H9 (cell line): ENCODE results near the gene RFX1. TPM values are rescaled to one million over a fixed set of nuclear protein-coding genes. Genes with fewer than 3 reads are reported as not detected.

ENCODE experiments used
- DNase-seq: peaks from one replicate; pipeline ENCODE4 v3.0.0-alpha.2; 2017
- H2AFZ ChIP-seq: one replicate; pipeline ENCODE4 v1.6.1; 2013; ENCODE audit warnings: mild to moderate bottlenecking, low read length, control low read depth, moderate library complexity
- H2AK5ac ChIP-seq: 2 replicates; pipeline ENCODE4 v1.6.1; 2013; ENCODE audit warnings: low read length, control low read depth, mixed read lengths; ENCODE audit not compliant: insufficient read length
- H2BK120ac ChIP-seq: one replicate; pipeline ENCODE4 v1.6.1; 2013; ENCODE audit warnings: low read depth, mild to moderate bottlenecking, low read length, control low read depth, inconsistent platforms; ENCODE audit not compliant: poor library complexity, severe bottlenecking
- H2BK12ac ChIP-seq: 2 replicates; pipeline ENCODE4 v1.6.1; 2013; ENCODE audit warnings: low read length, control low read depth, mixed read lengths, low read depth; ENCODE audit not compliant: insufficient read length
- H2BK15ac ChIP-seq: 2 replicates; pipeline ENCODE4 v1.6.1; 2013; ENCODE audit warnings: low read depth, low read length, control low read depth
- H2BK20ac ChIP-seq: one replicate; pipeline ENCODE4 v1.6.1; 2013; ENCODE audit warnings: low read depth, mild to moderate bottlenecking, low read length, control low read depth, inconsistent platforms; ENCODE audit not compliant: poor library complexity, severe bottlenecking
- H2BK5ac ChIP-seq: 2 replicates; pipeline ENCODE4 v1.6.1; 2013; ENCODE audit warnings: low read length, control low read depth, mixed read lengths; ENCODE audit not compliant: insufficient read length
- H3K14ac ChIP-seq: 2 replicates; pipeline ENCODE4 v1.6.1; 2013; ENCODE audit warnings: low read length, control low read depth; ENCODE audit not compliant: insufficient read depth
- H3K18ac ChIP-seq: 2 replicates; pipeline ENCODE4 v1.6.1; 2013; ENCODE audit warnings: low read depth, mild to moderate bottlenecking, mixed read lengths, low read length, control low read depth; ENCODE audit not compliant: insufficient read length
- H3K23ac ChIP-seq: 2 replicates; pipeline ENCODE4 v1.6.1; 2013; ENCODE audit warnings: low read length, control low read depth, mixed read lengths, low read depth; ENCODE audit not compliant: insufficient read length
- H3K23me2 ChIP-seq: 2 replicates; pipeline ENCODE4 v1.6.1; 2013; ENCODE audit warnings: low read depth, mild to moderate bottlenecking, mixed read lengths, low read length, control low read depth; ENCODE audit not compliant: insufficient read length, poor library complexity, severe bottlenecking
- H3K27ac ChIP-seq: 2 replicates; pipeline ENCODE4 v1.5.1; 2013; ENCODE audit warnings: low read length, control low read depth, mixed read lengths, low read depth; ENCODE audit not compliant: insufficient read length
- H3K27me3 ChIP-seq: 2 replicates; pipeline ENCODE4 v1.6.1; 2013; ENCODE audit warnings: low read length, control low read depth, inconsistent platforms; ENCODE audit not compliant: insufficient read depth
- H3K4ac ChIP-seq: 2 replicates; pipeline ENCODE4 v1.6.1; 2013; ENCODE audit warnings: low read depth, mild to moderate bottlenecking, control low read depth, inconsistent platforms, low read length, moderate library complexity
- H3K4me1 ChIP-seq: 2 replicates; pipeline ENCODE4 v1.6.1; 2013; ENCODE audit warnings: low read length, control low read depth, inconsistent platforms; ENCODE audit not compliant: insufficient read depth
- H3K4me2 ChIP-seq: 2 replicates; pipeline ENCODE4 v1.6.1; 2013; ENCODE audit warnings: low read length, control low read depth, mixed read lengths; ENCODE audit not compliant: insufficient read length, insufficient read depth
- H3K56ac ChIP-seq: 2 replicates; pipeline ENCODE4 v1.6.1; 2013; ENCODE audit warnings: low read depth, mild to moderate bottlenecking, mixed read lengths, low read length, control low read depth; ENCODE audit not compliant: insufficient read length
- H3K79me1 ChIP-seq: 2 replicates; pipeline ENCODE4 v1.6.1; 2013; ENCODE audit warnings: low read depth, mild to moderate bottlenecking, moderate library complexity, low read length, control low read depth, inconsistent platforms; ENCODE audit not compliant: insufficient read depth, poor library complexity, severe bottlenecking
- H3K79me2 ChIP-seq: 2 replicates; pipeline ENCODE4 v1.6.1; 2013; ENCODE audit warnings: low read length, control low read depth, inconsistent platforms; ENCODE audit not compliant: insufficient read depth
- H3K9ac ChIP-seq: 2 replicates; pipeline ENCODE4 v1.6.1; 2013; ENCODE audit warnings: low read length, control low read depth, mixed read lengths; ENCODE audit not compliant: insufficient read length; ENCODE audit errors: extremely low read depth
- H3K9me3 ChIP-seq: one replicate; pipeline ENCODE4 v1.6.1; 2013; ENCODE audit warnings: low read depth, low read length, inconsistent platforms; ENCODE audit not compliant: control insufficient read depth
- H3T11ph ChIP-seq: one replicate; pipeline ENCODE4 v1.6.1; 2013; ENCODE audit warnings: mild to moderate bottlenecking, low read length, control low read depth, inconsistent platforms
- H4K20me1 ChIP-seq: one replicate; pipeline ENCODE4 v1.6.1; 2013; ENCODE audit not compliant: control insufficient read depth, insufficient read length, insufficient read depth
- H4K5ac ChIP-seq: 2 replicates; pipeline ENCODE4 v1.6.1; 2013; ENCODE audit warnings: low read depth, mild to moderate bottlenecking, mixed read lengths, low read length, control low read depth; ENCODE audit not compliant: insufficient read length
- H4K8ac ChIP-seq: replicated peaks from 2 replicates; pipeline ENCODE4 v1.6.1; 2013; ENCODE audit warnings: low read length, control low read depth, mixed read lengths, low read depth; ENCODE audit not compliant: insufficient read length
- H4K91ac ChIP-seq: 2 replicates; pipeline ENCODE4 v1.6.1; 2013; ENCODE audit warnings: low read depth, mild to moderate bottlenecking, moderate library complexity, mixed read lengths, low read length, control low read depth; ENCODE audit not compliant: insufficient read length
- H3K27ac Mint-ChIP-seq, 3 experiments: 2 replicates in 2 of 3; 3 replicates in 1 of 3; pipeline ENCODE4 v1.8.0; 2020 to 2021; ENCODE audit warnings: mixed read lengths in 3 of 3, mild to moderate bottlenecking in 1 of 3, moderate library complexity in 1 of 3
- H3K27me3 Mint-ChIP-seq: 2 replicates; pipeline ENCODE4 v1.8.0; 2021; ENCODE audit warnings: low read depth, mild to moderate bottlenecking, moderate library complexity, mixed read lengths
- H3K36me3 Mint-ChIP-seq, 3 experiments: 2 replicates in 2 of 3; 3 replicates in 1 of 3; pipeline ENCODE4 v1.8.0; 2020 to 2021; ENCODE audit warnings: low read depth in 3 of 3, mixed read lengths in 3 of 3; ENCODE audit not compliant: insufficient read depth in 1 of 3
- H3K4me1 Mint-ChIP-seq, 2 experiments: 2 replicates each; pipeline ENCODE4 v1.8.0; 2020; ENCODE audit warnings: mixed read lengths in 2 of 2
- H3K4me3 Mint-ChIP-seq, 2 experiments: 2 replicates in 1 of 2; 3 replicates in 1 of 2; pipeline ENCODE4 v1.8.0; 2020 to 2021; ENCODE audit warnings: mild to moderate bottlenecking in 2 of 2, mixed read lengths in 2 of 2, moderate library complexity in 1 of 2
- H3K9me3 Mint-ChIP-seq, 2 experiments: 2 replicates in 1 of 2; 3 replicates in 1 of 2; pipeline ENCODE4 v1.8.0; 2020; ENCODE audit warnings: mild to moderate bottlenecking in 2 of 2, mixed read lengths in 2 of 2, moderate library complexity in 1 of 2
- CTCF ChIP-seq: fragments of 200-600 bp; sonication (generic); conservative IDR thresholded peaks from 3 replicates; pipeline ENCODE4 v1.8.0; 2021; ENCODE audit warnings: antibody characterized with exemption, mild to moderate bottlenecking
- WGBS: extraction: QIAGEN DNeasy Blood & Tissue Kit; methylation state at CpG from one replicate; pipeline ENCODE4 v1.1.7; 2013; ENCODE audit warnings: missing lambda C conversion rate, low lambda C conversion rate, mixed read lengths; ENCODE audit not compliant: insufficient read length; ENCODE audit errors: extremely low coverage; 5-methylcytosine and 5-hydroxymethylcytosine counted together
- total RNA-seq: library from RNA; stranded (reverse); gene quantifications from 2 replicates; pipeline ENCODE4 v1.2.1, GENCODE V29; 2021

RFX1 gene
- total RNA-seq, 1 experiment from 2014 or later: 21.4 TPM

GRCh38 chr19:13960863-13961784, 45.0 kb downstream of the RFX1 start:
- Histone ChIP-seq H3K4me2 (no peak overlapping the region), H3K27ac (no peak overlapping the region), H4K5ac (no peak overlapping the region), H3K14ac (no peak overlapping the region), H3K27me3 (no peaks in the 10 kb centered on the region), H2BK15ac (no peak overlapping the region), H3K4ac (no peak overlapping the region), H3K56ac (no peak overlapping the region), H3K4me1 (no peaks in the 10 kb centered on the region), H3K9ac (no peak overlapping the region), H3T11ph (no peak overlapping the region), H2AFZ (no peak overlapping the region), H3K9me3 (no peaks in the 10 kb centered on the region), H3K79me2 (no peaks in the 10 kb centered on the region), H4K20me1 (no peaks in the 10 kb centered on the region), H3K23ac (no peak overlapping the region), H3K18ac (no peak overlapping the region), H2BK20ac (no peak overlapping the region), H2BK5ac (no peak overlapping the region), H4K91ac (no peak overlapping the region), H2BK120ac (no peak overlapping the region), H3K23me2 (no peaks in the 10 kb centered on the region), H2BK12ac (no peak overlapping the region), H3K79me1 (no peaks in the 10 kb centered on the region), H4K8ac (no peak overlapping the region), H2AK5ac (no peak overlapping the region)
- peaks cover 17 to 56% (median 54%) of the 10 kb centered on the region in 3 experiments; a peak in 6 of 7 replicates for H3K36me3 Mint-ChIP-seq
- WGBS: no CpG with 5 or more reads among the region's 39 CpGs
- no peak overlapping the region for H3K4me3 Mint-ChIP-seq
- peak overlapping the region; percentile 40 to 82 (median 80); a peak in 4 of 7 replicates for H3K27ac Mint-ChIP-seq
- H3K4me1 Mint-ChIP-seq: peaks cover 4 to 6% of the 10 kb centered on the region in 2 experiments; a peak in 3 of 4 replicates
- DNase-seq: peak; percentile 30
- H3K9me3 Mint-ChIP-seq: no peaks in the 10 kb centered on the region
- no peaks in the 10 kb centered on the region for H3K27me3 Mint-ChIP-seq
- no peak for TF ChIP-seq CTCF
